Thyroid gland (tissue), 4 donors: Measurements from ENCODE around the gene MICU2.

Experiments
- POLR2A ChIP-seq, 2 donors: fragments of 450-650 bp; IDR thresholded peaks; one replicate each; pipeline ENCODE4 v1.6.1; 2017; ENCODE audit warnings: antibody characterized with exemption in 2 of 2, mild to moderate bottlenecking in 2 of 2, moderate library complexity in 1 of 2
- TF ChIP-seq, protein P1 (sequence below), 6 experiments: fragments of 200-600 bp in 3 of 6; fragments of 450-650 bp in 3 of 6; sonication (generic) in 3 of 6; IDR thresholded peaks; one replicate each; pipeline ENCODE4 v1.5.1; 2016 to 2019; ENCODE audit warnings: antibody characterized with exemption in 6 of 6, mild to moderate bottlenecking in 2 of 6, inconsistent platforms in 1 of 6, moderate library complexity in 1 of 6

DNA sequence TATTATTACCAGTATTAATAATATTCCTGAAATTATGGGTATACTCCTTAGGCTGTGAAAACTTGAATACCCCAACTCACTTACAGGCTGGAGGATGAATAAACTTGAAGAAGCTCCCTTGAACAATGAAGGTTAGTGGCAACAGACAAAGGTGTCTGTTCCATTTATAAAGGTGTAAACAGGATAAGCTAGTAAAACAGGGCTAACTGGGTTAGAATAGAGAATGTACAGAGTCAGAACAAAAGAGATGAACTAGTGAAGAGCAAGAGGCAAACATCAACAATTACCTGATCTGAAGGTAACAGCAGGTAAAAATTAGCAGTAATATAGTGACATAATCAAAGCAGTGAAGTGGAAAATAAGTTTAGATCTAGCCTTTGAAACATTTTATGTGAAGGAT is 23.2 kb downstream of the MICU2 start:
- no peak for TF ChIP-seq POLR2A (IDR thresholded peaks at IDR 0.05)
- TF ChIP-seq, protein P1, sequence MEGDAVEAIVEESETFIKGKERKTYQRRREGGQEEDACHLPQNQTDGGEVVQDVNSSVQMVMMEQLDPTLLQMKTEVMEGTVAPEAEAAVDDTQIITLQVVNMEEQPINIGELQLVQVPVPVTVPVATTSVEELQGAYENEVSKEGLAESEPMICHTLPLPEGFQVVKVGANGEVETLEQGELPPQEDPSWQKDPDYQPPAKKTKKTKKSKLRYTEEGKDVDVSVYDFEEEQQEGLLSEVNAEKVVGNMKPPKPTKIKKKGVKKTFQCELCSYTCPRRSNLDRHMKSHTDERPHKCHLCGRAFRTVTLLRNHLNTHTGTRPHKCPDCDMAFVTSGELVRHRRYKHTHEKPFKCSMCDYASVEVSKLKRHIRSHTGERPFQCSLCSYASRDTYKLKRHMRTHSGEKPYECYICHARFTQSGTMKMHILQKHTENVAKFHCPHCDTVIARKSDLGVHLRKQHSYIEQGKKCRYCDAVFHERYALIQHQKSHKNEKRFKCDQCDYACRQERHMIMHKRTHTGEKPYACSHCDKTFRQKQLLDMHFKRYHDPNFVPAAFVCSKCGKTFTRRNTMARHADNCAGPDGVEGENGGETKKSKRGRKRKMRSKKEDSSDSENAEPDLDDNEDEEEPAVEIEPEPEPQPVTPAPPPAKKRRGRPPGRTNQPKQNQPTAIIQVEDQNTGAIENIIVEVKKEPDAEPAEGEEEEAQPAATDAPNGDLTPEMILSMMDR (IDR thresholded peaks at IDR 0.05), result no peak
